Measurements from ENCODE around the gene UVRAG.

DNA sequence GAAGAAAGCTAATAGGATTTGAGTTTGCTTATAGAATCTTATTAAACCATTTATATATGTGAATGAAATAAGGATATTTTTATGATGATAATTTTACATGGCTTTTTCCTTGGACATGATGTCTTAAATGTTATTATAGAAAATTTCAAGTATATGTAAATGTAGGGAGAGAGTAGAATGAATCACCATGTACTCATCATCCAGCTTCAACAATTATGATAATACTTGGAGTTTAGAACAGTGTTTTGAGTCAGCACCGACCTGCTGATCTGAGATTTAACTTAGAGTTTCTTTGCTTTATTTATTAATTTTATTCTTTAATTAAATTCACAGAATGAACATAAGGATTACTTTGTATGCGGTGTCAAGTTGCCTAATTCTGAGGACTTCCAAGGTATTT, 193.5 kb downstream of the UVRAG start:
- TF ChIP-seq, protein P1, sequence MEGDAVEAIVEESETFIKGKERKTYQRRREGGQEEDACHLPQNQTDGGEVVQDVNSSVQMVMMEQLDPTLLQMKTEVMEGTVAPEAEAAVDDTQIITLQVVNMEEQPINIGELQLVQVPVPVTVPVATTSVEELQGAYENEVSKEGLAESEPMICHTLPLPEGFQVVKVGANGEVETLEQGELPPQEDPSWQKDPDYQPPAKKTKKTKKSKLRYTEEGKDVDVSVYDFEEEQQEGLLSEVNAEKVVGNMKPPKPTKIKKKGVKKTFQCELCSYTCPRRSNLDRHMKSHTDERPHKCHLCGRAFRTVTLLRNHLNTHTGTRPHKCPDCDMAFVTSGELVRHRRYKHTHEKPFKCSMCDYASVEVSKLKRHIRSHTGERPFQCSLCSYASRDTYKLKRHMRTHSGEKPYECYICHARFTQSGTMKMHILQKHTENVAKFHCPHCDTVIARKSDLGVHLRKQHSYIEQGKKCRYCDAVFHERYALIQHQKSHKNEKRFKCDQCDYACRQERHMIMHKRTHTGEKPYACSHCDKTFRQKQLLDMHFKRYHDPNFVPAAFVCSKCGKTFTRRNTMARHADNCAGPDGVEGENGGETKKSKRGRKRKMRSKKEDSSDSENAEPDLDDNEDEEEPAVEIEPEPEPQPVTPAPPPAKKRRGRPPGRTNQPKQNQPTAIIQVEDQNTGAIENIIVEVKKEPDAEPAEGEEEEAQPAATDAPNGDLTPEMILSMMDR (IDR thresholded peaks at IDR 0.05): no peak
- TF ChIP-seq POLR2A (IDR thresholded peaks at IDR 0.05): no peak

Data from upper lobe of left lung (tissue), 4 donors.